ENCODE results near the gene CD40. TPM values are rescaled to one million over a fixed set of nuclear protein-coding genes. Genes with fewer than 3 reads are reported as not detected.

CD40 gene
- total RNA-seq, 1 experiment from 2014 or later, result 1.5 TPM

DNA sequence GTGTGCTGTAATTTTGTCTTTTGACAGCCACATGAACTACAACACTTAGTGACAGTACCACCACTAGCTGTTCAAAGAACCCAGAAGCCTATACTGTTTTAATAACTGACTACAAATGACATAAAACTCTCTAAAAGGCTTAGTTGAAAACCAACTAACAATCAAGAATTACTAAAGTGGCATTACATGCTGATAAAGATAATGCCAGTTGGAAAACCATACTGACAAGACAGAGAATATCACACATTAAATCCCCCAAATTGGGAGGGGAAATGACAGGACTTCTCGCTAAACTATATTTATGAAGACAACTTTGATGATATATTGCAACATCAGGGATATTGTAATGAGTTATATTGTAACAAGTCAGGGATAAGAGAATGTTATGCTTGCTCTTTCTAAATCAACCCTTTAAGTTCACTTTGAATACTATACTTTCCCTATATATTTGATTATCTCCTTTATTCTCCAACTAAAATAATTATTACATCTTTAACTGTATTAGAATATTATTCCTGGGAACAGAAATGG lies 34.5 kb upstream of the CD40 start:
- ChIA-PET POLR2A (interaction anchor here (1.2 kb wide), 1 partner anchor 148 kb away, joined by 4 read pairs; no protein-coding TSS in a partner anchor), CTCF (interaction anchor here (0.7 to 4.3 kb wide), 6 partner anchors 60 to 246 kb away, joined by 3 to 42 read pairs (median 4); no protein-coding TSS in a partner anchor)
- Mint-ChIP-seq H3K9me3 (ENCODE audit: unreplicated experiment) (no peaks in the 10 kb centered on the region), H3K27me3 (ENCODE audit: insufficient read depth, unreplicated experiment) (no peaks in the 10 kb centered on the region), H3K27ac (ENCODE audit: low read depth, unreplicated experiment) (no peak overlapping the region), H3K4me3 (ENCODE audit: unreplicated experiment) (no peak overlapping the region), H3K4me1 (ENCODE audit: insufficient read depth, unreplicated experiment) (peaks cover 34% of the 10 kb centered on the region), H3K36me3 (ENCODE audit: insufficient read depth, unreplicated experiment) (peaks cover 19% of the 10 kb centered on the region)
- DNase-seq (ENCODE audit: unreplicated experiment), result no peak
- BruUV-seq (replicated peaks), result no TSS peak
- TF ChIP-seq, protein P1, sequence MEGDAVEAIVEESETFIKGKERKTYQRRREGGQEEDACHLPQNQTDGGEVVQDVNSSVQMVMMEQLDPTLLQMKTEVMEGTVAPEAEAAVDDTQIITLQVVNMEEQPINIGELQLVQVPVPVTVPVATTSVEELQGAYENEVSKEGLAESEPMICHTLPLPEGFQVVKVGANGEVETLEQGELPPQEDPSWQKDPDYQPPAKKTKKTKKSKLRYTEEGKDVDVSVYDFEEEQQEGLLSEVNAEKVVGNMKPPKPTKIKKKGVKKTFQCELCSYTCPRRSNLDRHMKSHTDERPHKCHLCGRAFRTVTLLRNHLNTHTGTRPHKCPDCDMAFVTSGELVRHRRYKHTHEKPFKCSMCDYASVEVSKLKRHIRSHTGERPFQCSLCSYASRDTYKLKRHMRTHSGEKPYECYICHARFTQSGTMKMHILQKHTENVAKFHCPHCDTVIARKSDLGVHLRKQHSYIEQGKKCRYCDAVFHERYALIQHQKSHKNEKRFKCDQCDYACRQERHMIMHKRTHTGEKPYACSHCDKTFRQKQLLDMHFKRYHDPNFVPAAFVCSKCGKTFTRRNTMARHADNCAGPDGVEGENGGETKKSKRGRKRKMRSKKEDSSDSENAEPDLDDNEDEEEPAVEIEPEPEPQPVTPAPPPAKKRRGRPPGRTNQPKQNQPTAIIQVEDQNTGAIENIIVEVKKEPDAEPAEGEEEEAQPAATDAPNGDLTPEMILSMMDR (IDR thresholded peaks at IDR 0.05; ENCODE audit: unreplicated experiment), result no peak
- intact Hi-C loops (cut with micrococcal nuclease), result no loop called here

DNA sequence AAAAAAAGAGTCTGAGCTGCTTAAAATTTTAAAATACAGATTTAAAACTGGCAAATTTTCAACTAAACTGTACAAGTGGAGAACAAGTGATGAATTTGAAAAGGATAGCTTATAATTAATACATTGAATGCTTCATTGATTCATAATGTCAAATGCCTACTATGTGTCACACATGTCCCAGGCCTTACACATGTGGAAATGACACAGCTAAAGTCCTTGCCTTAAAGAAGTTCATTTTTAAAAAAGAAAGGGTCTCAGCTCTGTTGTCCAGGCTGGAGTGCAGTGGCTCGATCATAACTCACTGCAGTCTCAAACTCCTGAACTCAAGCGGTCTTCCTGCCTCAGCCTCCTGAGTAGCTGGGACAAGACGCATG lies 33.3 kb upstream of the CD40 start:
- H3K4me1 Mint-ChIP-seq (ENCODE audit: insufficient read depth, unreplicated experiment), result peaks cover 34% of the 10 kb centered on the region
- H3K9me3 Mint-ChIP-seq (ENCODE audit: unreplicated experiment), result no peaks in the 10 kb centered on the region
- ChIA-PET CTCF (interaction anchor here (0.6 to 4.3 kb wide), 14 partner anchors 11 to 666 kb away, joined by 3 to 42 read pairs (median 5); no protein-coding TSS in a partner anchor), POLR2A (interaction anchor here (0.6 to 1.1 kb wide), 5 partner anchors 8 to 112 kb away, joined by 3 to 4 read pairs (median 3); no protein-coding TSS in a partner anchor)
- H3K36me3 Mint-ChIP-seq (ENCODE audit: insufficient read depth, unreplicated experiment), result peaks cover 11% of the 10 kb centered on the region
- intact Hi-C loops (cut with micrococcal nuclease), result loop anchor here (1.0 to 5.0 kb wide), 2 partner anchors 97 to 113 kb away; no protein-coding TSS in a partner anchor
- TF ChIP-seq, protein P1 (IDR thresholded peaks at IDR 0.05; ENCODE audit: unreplicated experiment), result no peak
- DNase-seq (ENCODE audit: unreplicated experiment), result no peak
- no TSS peak for BruUV-seq (replicated peaks)
- no peaks in the 10 kb centered on the region for H3K27me3 Mint-ChIP-seq (ENCODE audit: insufficient read depth, unreplicated experiment)
- peak overlapping the region; percentile 17 for H3K4me3 Mint-ChIP-seq (ENCODE audit: unreplicated experiment)
- peak overlapping the region; percentile 64 for H3K27ac Mint-ChIP-seq (ENCODE audit: low read depth, unreplicated experiment)

DNA sequence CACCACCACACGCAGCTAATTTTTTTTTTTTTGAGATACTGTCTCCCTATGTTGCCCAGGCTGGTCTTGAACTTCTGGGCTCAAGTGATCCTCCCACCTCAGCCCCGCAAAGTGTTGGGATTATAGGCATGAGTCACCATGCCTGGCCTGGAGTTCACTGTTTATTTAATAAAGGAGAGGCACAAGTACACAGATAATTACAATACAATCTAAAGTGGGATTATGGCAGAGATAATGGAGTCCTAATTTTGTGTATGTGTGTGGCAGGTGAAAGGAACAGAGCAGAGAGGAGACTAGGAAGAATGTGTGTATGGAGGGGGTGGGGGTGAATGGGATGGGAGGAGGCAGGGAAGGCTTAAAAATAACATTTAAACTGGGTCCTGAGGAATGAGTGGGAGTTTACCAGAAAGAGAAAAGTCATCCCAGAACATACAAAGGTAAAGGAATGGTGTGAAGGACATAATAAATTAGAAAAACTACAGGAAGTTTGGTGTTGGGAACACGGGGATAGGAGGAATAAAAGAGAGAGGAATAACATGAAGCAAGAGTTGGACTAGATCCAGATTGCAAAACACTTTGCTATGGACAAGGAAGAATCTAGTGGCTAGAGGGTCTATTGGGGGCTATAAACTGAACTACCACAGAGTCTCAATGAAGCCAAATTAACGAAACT lies 32.8 kb upstream of the CD40 start:
- peaks cover 11% of the 10 kb centered on the region for H3K36me3 Mint-ChIP-seq (ENCODE audit: insufficient read depth, unreplicated experiment)
- peak; percentile 61 for DNase-seq (ENCODE audit: unreplicated experiment)
- peaks cover 34% of the 10 kb centered on the region for H3K4me1 Mint-ChIP-seq (ENCODE audit: insufficient read depth, unreplicated experiment)
- intact Hi-C loops (cut with micrococcal nuclease), result loop anchor here (1.0 to 5.0 kb wide), 2 partner anchors 98 to 114 kb away; no protein-coding TSS in a partner anchor
- ChIA-PET CTCF (interaction anchor here (0.6 to 4.3 kb wide), 19 partner anchors 12 to 667 kb away, joined by 3 to 64 read pairs (median 7); no protein-coding TSS in a partner anchor), POLR2A (interaction anchor here (0.7 to 4.6 kb wide), 4 partner anchors 9 to 114 kb away, joined by 3 to 83 read pairs (median 4); partner anchors contain the start of gene ZNF335)
- TF ChIP-seq, protein P1 (IDR thresholded peaks at IDR 0.05; ENCODE audit: unreplicated experiment), result no peak
- H3K27me3 Mint-ChIP-seq (ENCODE audit: insufficient read depth, unreplicated experiment), result no peaks in the 10 kb centered on the region
- H3K27ac Mint-ChIP-seq (ENCODE audit: low read depth, unreplicated experiment), result peak overlapping the region; percentile 64
- H3K9me3 Mint-ChIP-seq (ENCODE audit: unreplicated experiment), result no peaks in the 10 kb centered on the region
- H3K4me3 Mint-ChIP-seq (ENCODE audit: unreplicated experiment), result peak overlapping the region; percentile 17
- BruUV-seq (replicated peaks), result no TSS peak

DNA sequence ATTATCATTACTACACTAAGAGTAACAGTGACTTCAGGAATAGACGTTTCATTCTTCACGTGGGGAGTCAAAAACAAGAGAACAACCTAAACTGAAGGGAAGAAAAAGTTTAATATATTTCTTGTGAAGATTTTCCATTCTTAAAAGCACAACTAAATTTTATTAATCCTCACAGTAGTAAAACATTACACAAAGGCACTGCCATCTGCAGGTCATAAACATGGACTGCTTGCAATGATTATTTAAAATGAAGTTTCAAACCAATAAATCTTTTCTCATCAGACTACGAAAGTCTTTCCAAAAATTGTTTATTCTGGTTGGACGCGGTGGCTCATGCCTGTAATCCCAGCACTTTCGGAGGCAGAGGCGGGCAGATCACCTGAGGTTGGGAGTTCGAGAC lies 31.0 kb upstream of the CD40 start:
- Mint-ChIP-seq H3K4me3 (ENCODE audit: unreplicated experiment) (peak overlapping the region; percentile 84), H3K4me1 (ENCODE audit: insufficient read depth, unreplicated experiment) (peaks cover 34% of the 10 kb centered on the region), H3K27me3 (ENCODE audit: insufficient read depth, unreplicated experiment) (no peaks in the 10 kb centered on the region), H3K27ac (ENCODE audit: low read depth, unreplicated experiment) (peak overlapping the region; percentile 85), H3K36me3 (ENCODE audit: insufficient read depth, unreplicated experiment) (peaks cover 11% of the 10 kb centered on the region), H3K9me3 (ENCODE audit: unreplicated experiment) (no peaks in the 10 kb centered on the region)
- ChIA-PET POLR2A (interaction anchor here (2.2 to 4.6 kb wide), 5 partner anchors 9 to 277 kb away, joined by 10 to 83 read pairs (median 20); partner anchors contain the start of genes PCIF1 and ZNF335), CTCF (interaction anchor here (0.6 to 3.9 kb wide), 16 partner anchors 9 to 324 kb away, joined by 3 to 64 read pairs (median 6); no protein-coding TSS in a partner anchor)
- DNase-seq (ENCODE audit: unreplicated experiment), result peak; percentile 7
- TF ChIP-seq, protein P1 (IDR thresholded peaks at IDR 0.05; ENCODE audit: unreplicated experiment), result peak; percentile 42
- intact Hi-C loops (cut with micrococcal nuclease), result loop anchor here (2.0 to 5.0 kb wide), 2 partner anchors 64 to 100 kb away; no protein-coding TSS in a partner anchor
- BruUV-seq (replicated peaks), result no TSS peak

All from MCF 10A (cell line).